Urinary bladder (tissue), 4 donors: ENCODE measurements around the gene BRINP3. TPM values are rescaled to one million over a fixed set of nuclear protein-coding genes. Genes with fewer than 3 reads are reported as not detected.

ENCODE experiments used
- DNase-seq: peaks from one replicate; pipeline ENCODE4 v3.0.0-alpha.2; 2015; ENCODE audit errors: extremely low spot score
- H3K27ac ChIP-seq: one replicate; pipeline ENCODE4 v1.5.1; 2013; ENCODE audit warnings: low read depth, mild to moderate bottlenecking, moderate library complexity
- H3K36me3 ChIP-seq: one replicate; pipeline ENCODE4 v1.6.1; 2013; ENCODE audit warnings: mild to moderate bottlenecking, moderate library complexity; ENCODE audit not compliant: insufficient read depth
- H3K4me1 ChIP-seq: one replicate; pipeline ENCODE4 v1.6.1; 2013; ENCODE audit warnings: mild to moderate bottlenecking, moderate library complexity; ENCODE audit not compliant: insufficient read depth
- H3K4me3 ChIP-seq: one replicate; pipeline ENCODE4 v1.5.1; 2013; ENCODE audit warnings: low read depth, low read length
- WGBS: extraction: QIAGEN DNeasy Blood & Tissue Kit; methylation state at CpG from one replicate; pipeline ENCODE4 v1.1.7; 2013; 5-methylcytosine and 5-hydroxymethylcytosine counted together
- polyA plus RNA-seq: library from polyadenylated mRNA; stranded (reverse); fragments of 200-250 nt; gene quantifications from one replicate; pipeline ENCODE4 v1.2.3, GENCODE V29; 2013
- total RNA-seq: library from RNA; depleted of rRNA; stranded (reverse); fragments of >200 nt; gene quantifications from one replicate; pipeline ENCODE4 v1.2.3, GENCODE V29; 2014
- donor health status: healthy with polysubstance abuse.
- donor health status: healthy.

BRINP3 gene
- total and polyA plus RNA-seq, 2 donors: 1.2 to 10.8 TPM

- Histone ChIP-seq H3K27ac (no peak overlapping the region), H3K4me1 (peaks cover 2% of the 10 kb centered on the region), H3K36me3 (no peaks in the 10 kb centered on the region), H3K4me3 (no peak overlapping the region)
- 3% methylated on average over 27 of the region's 27 CpGs for WGBS
- no peak for DNase-seq
Measured at GRCh38 chr1:190475421-190476141, 2.1 kb downstream of the BRINP3 start.

GRCh38 chr1:190474650-190475211 is 2.9 kb downstream of the BRINP3 start:
- Histone ChIP-seq H3K27ac (no peak overlapping the region), H3K36me3 (no peaks in the 10 kb centered on the region), H3K4me1 (peaks cover 2% of the 10 kb centered on the region), H3K4me3 (peak overlapping the region; percentile 13)
- WGBS: 13% methylated on average over 13 of the region's 13 CpGs
- DNase-seq: no peak

GRCh38 chr1:190474010-190474409 is 3.7 kb downstream of the BRINP3 start:
- H3K27ac ChIP-seq: no peak overlapping the region
- H3K36me3 ChIP-seq: no peaks in the 10 kb centered on the region
- WGBS: 72% methylated on average over 2 of the region's 2 CpGs
- no peak overlapping the region for H3K4me3 ChIP-seq
- H3K4me1 ChIP-seq: peaks cover 2% of the 10 kb centered on the region
- no peak for DNase-seq

GRCh38 chr1:190472494-190472893 is 5.2 kb downstream of the BRINP3 start:
- no peaks in the 10 kb centered on the region for H3K4me1 ChIP-seq
- H3K4me3 ChIP-seq: no peak overlapping the region
- H3K36me3 ChIP-seq: no peaks in the 10 kb centered on the region
- no peak for DNase-seq
- no peak overlapping the region for H3K27ac ChIP-seq
- WGBS: 78% methylated on average over 1 of the region's 1 CpG

GRCh38 chr1:190472042-190472441 is 5.6 kb downstream of the BRINP3 start:
- WGBS: 79% methylated on average over 2 of the region's 2 CpGs
- DNase-seq: no peak
- H3K4me1 ChIP-seq: no peaks in the 10 kb centered on the region
- no peak overlapping the region for H3K27ac ChIP-seq
- H3K4me3 ChIP-seq: no peak overlapping the region
- no peaks in the 10 kb centered on the region for H3K36me3 ChIP-seq

- Histone ChIP-seq H3K4me1 (no peaks in the 10 kb centered on the region), H3K4me3 (no peak overlapping the region), H3K36me3 (no peaks in the 10 kb centered on the region), H3K27ac (no peak overlapping the region)
- no peak for DNase-seq
- 71% methylated on average over 2 of the region's 2 CpGs for WGBS
Measured at GRCh38 chr1:190464690-190465089, 13.0 kb downstream of the BRINP3 start.

- DNase-seq: no peak
- Histone ChIP-seq H3K4me3 (no peak overlapping the region), H3K27ac (no peak overlapping the region), H3K36me3 (no peaks in the 10 kb centered on the region), H3K4me1 (no peaks in the 10 kb centered on the region)
- 67% methylated on average over 3 of the region's 3 CpGs for WGBS
Measured at GRCh38 chr1:190456129-190456528, 21.5 kb downstream of the BRINP3 start.

- Histone ChIP-seq H3K4me1 (no peaks in the 10 kb centered on the region), H3K36me3 (no peaks in the 10 kb centered on the region), H3K4me3 (no peak overlapping the region), H3K27ac (no peak overlapping the region)
- no peak for DNase-seq
- WGBS: 83% methylated on average over 1 of the region's 1 CpG
Measured at GRCh38 chr1:190455631-190456030, 22.0 kb downstream of the BRINP3 start.

- DNase-seq: no peak
- Histone ChIP-seq H3K27ac (no peak overlapping the region), H3K36me3 (no peaks in the 10 kb centered on the region), H3K4me1 (no peaks in the 10 kb centered on the region), H3K4me3 (no peak overlapping the region)
Measured at GRCh38 chr1:190453550-190453949, 24.1 kb downstream of the BRINP3 start.

GRCh38 chr1:190452272-190452848 is 25.3 kb downstream of the BRINP3 start:
- H3K27ac ChIP-seq: no peak overlapping the region
- no peaks in the 10 kb centered on the region for H3K4me1 ChIP-seq
- no peaks in the 10 kb centered on the region for H3K36me3 ChIP-seq
- DNase-seq: no peak
- WGBS: 95% methylated on average over 17 of the region's 17 CpGs
- H3K4me3 ChIP-seq: no peak overlapping the region

- DNase-seq: no peak
- no peak overlapping the region for H3K27ac ChIP-seq
- H3K36me3 ChIP-seq: no peaks in the 10 kb centered on the region
- no peak overlapping the region for H3K4me3 ChIP-seq
- 97% methylated on average over 12 of the region's 12 CpGs for WGBS
- H3K4me1 ChIP-seq: no peaks in the 10 kb centered on the region
Measured at GRCh38 chr1:190444464-190444863, 33.2 kb downstream of the BRINP3 start.

- Histone ChIP-seq H3K4me1 (no peaks in the 10 kb centered on the region), H3K36me3 (no peaks in the 10 kb centered on the region), H3K27ac (no peak overlapping the region), H3K4me3 (no peak overlapping the region)
- 61% methylated on average over 2 of the region's 2 CpGs for WGBS
- DNase-seq: no peak
Measured at GRCh38 chr1:190439447-190439846, 38.2 kb downstream of the BRINP3 start.

- no peak overlapping the region for H3K4me3 ChIP-seq
- 86% methylated on average over 1 of the region's 1 CpG for WGBS
- H3K4me1 ChIP-seq: no peaks in the 10 kb centered on the region
- H3K36me3 ChIP-seq: no peaks in the 10 kb centered on the region
- H3K27ac ChIP-seq: no peak overlapping the region
- DNase-seq: no peak
Measured at GRCh38 chr1:190436615-190437014, 41.0 kb downstream of the BRINP3 start.

- 72% methylated on average over 2 of the region's 2 CpGs for WGBS
- Histone ChIP-seq H3K4me1 (no peaks in the 10 kb centered on the region), H3K36me3 (no peaks in the 10 kb centered on the region), H3K4me3 (no peak overlapping the region), H3K27ac (no peak overlapping the region)
- DNase-seq: no peak
Measured at GRCh38 chr1:190429932-190430331, 47.7 kb downstream of the BRINP3 start.
